Measurements from ENCODE around the gene MTHFR.

GRCh38 chr1:11783556-11783955, 22.2 kb downstream of the MTHFR start:
- TF ChIP-seq CTCF (IDR thresholded peaks at IDR 0.05) (no peak), POLR2AphosphoS5 (IDR thresholded peaks at IDR 0.05) (no peak), POLR2A (IDR thresholded peaks at IDR 0.05) (no peak), EP300 (IDR thresholded peaks at IDR 0.05) (no peak)

Data from suprapubic skin (tissue), 4 donors.